RWPE2 (cell line): ENCODE data around the gene AKAP4.

ENCODE experiments used
- ATAC-seq: fragments of 200-7000 bp; cut with Tn5 transposase; 3 replicates; pipeline ENCODE4 v1.9.1; 2021; ENCODE audit warnings: low read depth
- DNase-seq: peaks from one replicate; pipeline ENCODE4 v3.0.0-alpha.2; 2020; ENCODE audit warnings: low spot score
- H3K27ac ChIP-seq: fragments of 450-650 bp; 2 replicates; pipeline ENCODE4 v1.5.1; 2017; ENCODE audit warnings: mild to moderate bottlenecking; ENCODE audit not compliant: poor library complexity, severe bottlenecking
- H3K27me3 ChIP-seq: fragments of 250-450 bp; sonication (Bioruptor Pico); 2 replicates; pipeline ENCODE4 v1.5.1; 2021; ENCODE audit warnings: mild to moderate bottlenecking, moderate library complexity; ENCODE audit not compliant: insufficient read depth, poor library complexity, severe bottlenecking
- H3K36me3 ChIP-seq: fragments of 250-450 bp; sonication (Bioruptor Pico); 2 replicates; pipeline ENCODE4 v1.5.1; 2020; ENCODE audit warnings: low read depth, mild to moderate bottlenecking, moderate library complexity
- H3K4me1 ChIP-seq: fragments of 250-450 bp; sonication (Bioruptor Pico); 2 replicates; pipeline ENCODE4 v1.5.1; 2021; ENCODE audit warnings: mild to moderate bottlenecking, moderate library complexity; ENCODE audit not compliant: insufficient read depth, poor library complexity, severe bottlenecking
- H3K4me3 ChIP-seq: fragments of 250-450 bp; sonication (Bioruptor Pico); 2 replicates; pipeline ENCODE4 v1.5.1; 2021; ENCODE audit warnings: mild to moderate bottlenecking, moderate library complexity; ENCODE audit not compliant: severe bottlenecking
- H3K9me3 ChIP-seq: fragments of 250-450 bp; sonication (Bioruptor Pico); 2 replicates; pipeline ENCODE4 v1.5.1; 2021; ENCODE audit warnings: mild to moderate bottlenecking, moderate library complexity; ENCODE audit not compliant: severe bottlenecking
- TF ChIP-seq, protein P1 (sequence below): fragments of 450-650 bp; IDR thresholded peaks from one replicate; pipeline ENCODE4 v1.5.1; 2017; ENCODE audit warnings: mild to moderate bottlenecking, moderate library complexity; ENCODE audit not compliant: poor library complexity, severe bottlenecking

Gene AKAP4

GRCh38 chrX:50158593-50158992 is 42.2 kb downstream of the AKAP4 start:
- TF ChIP-seq, protein P1, sequence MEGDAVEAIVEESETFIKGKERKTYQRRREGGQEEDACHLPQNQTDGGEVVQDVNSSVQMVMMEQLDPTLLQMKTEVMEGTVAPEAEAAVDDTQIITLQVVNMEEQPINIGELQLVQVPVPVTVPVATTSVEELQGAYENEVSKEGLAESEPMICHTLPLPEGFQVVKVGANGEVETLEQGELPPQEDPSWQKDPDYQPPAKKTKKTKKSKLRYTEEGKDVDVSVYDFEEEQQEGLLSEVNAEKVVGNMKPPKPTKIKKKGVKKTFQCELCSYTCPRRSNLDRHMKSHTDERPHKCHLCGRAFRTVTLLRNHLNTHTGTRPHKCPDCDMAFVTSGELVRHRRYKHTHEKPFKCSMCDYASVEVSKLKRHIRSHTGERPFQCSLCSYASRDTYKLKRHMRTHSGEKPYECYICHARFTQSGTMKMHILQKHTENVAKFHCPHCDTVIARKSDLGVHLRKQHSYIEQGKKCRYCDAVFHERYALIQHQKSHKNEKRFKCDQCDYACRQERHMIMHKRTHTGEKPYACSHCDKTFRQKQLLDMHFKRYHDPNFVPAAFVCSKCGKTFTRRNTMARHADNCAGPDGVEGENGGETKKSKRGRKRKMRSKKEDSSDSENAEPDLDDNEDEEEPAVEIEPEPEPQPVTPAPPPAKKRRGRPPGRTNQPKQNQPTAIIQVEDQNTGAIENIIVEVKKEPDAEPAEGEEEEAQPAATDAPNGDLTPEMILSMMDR: no peak
- Histone ChIP-seq H3K36me3 (no peaks in the 10 kb centered on the region), H3K9me3 (no peaks in the 10 kb centered on the region), H3K4me3 (no peak overlapping the region), H3K4me1 (no peaks in the 10 kb centered on the region), H3K27ac (no peak overlapping the region), H3K27me3 (no peaks in the 10 kb centered on the region)
- ATAC-seq (no peak), DNase-seq (no peak)

- no peaks in the 10 kb centered on the region for H3K9me3 ChIP-seq
- no peak overlapping the region for H3K27ac ChIP-seq
- ATAC-seq: no peak
- no peaks in the 10 kb centered on the region for H3K4me1 ChIP-seq
- H3K4me3 ChIP-seq: no peak overlapping the region
- DNase-seq: no peak
- no peaks in the 10 kb centered on the region for H3K27me3 ChIP-seq
- TF ChIP-seq, protein P1: no peak
- no peaks in the 10 kb centered on the region for H3K36me3 ChIP-seq
Measured at GRCh38 chrX:50157545-50158135, 43.2 kb downstream of the AKAP4 start.

DNA sequence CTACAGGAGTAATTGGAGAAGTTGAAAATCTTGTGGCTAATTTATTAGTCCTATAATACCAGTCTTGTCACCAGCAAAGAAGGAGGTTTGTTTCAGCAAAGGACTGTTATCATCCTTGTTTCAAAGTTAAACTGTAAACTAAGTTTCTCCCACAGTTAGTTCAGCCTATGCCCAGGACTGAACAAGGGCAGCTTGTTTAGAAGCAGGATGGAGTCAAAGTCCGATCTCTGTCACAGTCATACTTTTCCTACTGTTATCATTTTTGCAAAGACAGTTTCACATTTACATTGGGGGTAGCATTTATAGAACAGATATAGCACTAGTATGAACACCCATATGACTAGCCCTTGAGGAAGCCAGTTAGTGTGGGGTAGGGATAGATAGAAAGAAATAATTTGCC is 46.4 kb downstream of the AKAP4 start:
- no peaks in the 10 kb centered on the region for H3K4me1 ChIP-seq
- no peak overlapping the region for H3K4me3 ChIP-seq
- H3K36me3 ChIP-seq: no peaks in the 10 kb centered on the region
- TF ChIP-seq, protein P1: no peak
- DNase-seq: no peak
- H3K27me3 ChIP-seq: no peaks in the 10 kb centered on the region
- no peaks in the 10 kb centered on the region for H3K9me3 ChIP-seq
- H3K27ac ChIP-seq: no peak overlapping the region
- no peak for ATAC-seq

DNA sequence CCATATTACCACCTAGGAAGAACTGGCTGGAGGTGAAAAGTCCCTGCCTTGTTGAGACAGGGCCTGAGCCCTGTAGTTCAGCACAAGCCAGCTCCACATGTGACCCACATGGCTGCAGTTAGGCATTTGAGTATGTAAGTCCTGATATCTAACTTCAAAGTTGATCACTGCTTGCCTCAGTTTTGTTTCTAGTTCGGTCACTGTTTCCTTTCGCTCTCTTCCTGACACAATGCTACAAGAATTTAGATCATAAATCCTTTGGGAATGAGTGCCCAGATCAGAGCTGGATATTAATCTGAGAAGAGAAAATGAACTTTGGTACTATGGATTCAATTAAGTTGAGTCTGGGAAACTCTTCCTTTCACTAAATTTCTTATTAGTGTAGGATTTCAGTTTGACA is 48.4 kb downstream of the AKAP4 start:
- Histone ChIP-seq H3K27me3 (no peaks in the 10 kb centered on the region), H3K9me3 (no peaks in the 10 kb centered on the region), H3K4me3 (no peak overlapping the region), H3K4me1 (no peaks in the 10 kb centered on the region), H3K27ac (no peak overlapping the region), H3K36me3 (no peaks in the 10 kb centered on the region)
- no peak for ATAC-seq
- TF ChIP-seq, protein P1: no peak
- DNase-seq: no peak

DNA sequence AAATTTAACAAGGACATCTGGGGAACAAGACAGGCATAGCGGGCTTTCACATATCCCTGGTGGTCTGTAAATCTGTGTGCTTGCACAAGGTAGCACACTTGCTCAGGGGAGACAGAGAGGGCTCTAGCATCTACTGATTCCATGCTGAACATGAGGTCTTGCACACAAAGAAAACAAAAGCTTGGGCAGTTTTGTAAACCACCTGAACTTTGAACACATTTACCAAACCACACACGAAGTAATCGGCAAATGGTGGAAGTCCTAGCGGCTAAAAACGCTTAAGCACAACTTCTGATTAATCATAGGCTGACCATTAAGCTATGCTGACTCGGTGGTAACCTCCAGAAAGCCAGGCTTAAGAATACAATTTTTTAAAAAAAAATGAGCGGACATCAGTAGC is 52.8 kb downstream of the AKAP4 start:
- Histone ChIP-seq H3K36me3 (no peaks in the 10 kb centered on the region), H3K9me3 (no peaks in the 10 kb centered on the region), H3K4me1 (no peaks in the 10 kb centered on the region), H3K4me3 (no peak overlapping the region), H3K27ac (no peak overlapping the region), H3K27me3 (no peaks in the 10 kb centered on the region)
- TF ChIP-seq, protein P1: no peak
- no peak for DNase-seq
- ATAC-seq: no peak
